Measurements from ENCODE around the gene KIN.

KIN gene

DNA sequence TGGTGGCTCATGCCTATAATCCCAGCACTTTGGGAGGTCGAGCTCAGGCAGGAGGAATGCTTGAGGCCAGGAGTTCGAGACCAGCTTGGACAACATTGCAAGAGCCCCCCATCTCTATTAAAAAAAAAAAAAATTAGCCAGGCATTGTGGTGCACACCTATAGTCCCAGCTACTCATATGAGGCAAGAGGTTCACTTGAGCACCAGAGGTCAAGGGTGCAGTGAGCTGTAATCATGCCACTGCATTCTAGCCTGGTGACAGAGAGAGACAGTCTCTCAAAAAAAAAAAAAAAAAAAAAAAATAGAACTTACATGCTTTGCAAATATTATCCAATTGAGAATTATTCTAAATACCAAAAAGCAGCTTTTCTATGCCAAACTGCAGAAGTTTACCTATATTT is 11.0 kb downstream of the KIN start:
- Histone ChIP-seq H3K36me3 (ENCODE audit: control insufficient read depth in 1 of 2, insufficient read depth in 2 of 2, low read length in 2 of 2) (peaks cover 12 to 63% of the 10 kb centered on the region in 2 donors), H3K27me3 (ENCODE audit: control insufficient read depth in 1 of 2, insufficient read depth in 2 of 2, low read length in 2 of 2) (no peaks in the 10 kb centered on the region), H3K4me3 (ENCODE audit: low read depth in 1 of 2, low read length in 2 of 2) (no peak overlapping the region), H3K27ac (ENCODE audit: low read depth, low read length) (no peak overlapping the region), H3K4me1 (ENCODE audit: control insufficient read depth in 1 of 2, insufficient read depth in 2 of 2, low read length in 2 of 2) (no peaks in the 10 kb centered on the region), H3K9ac (ENCODE audit: low read depth in 1 of 2, low read length in 2 of 2) (no peak overlapping the region), H3K9me3 (ENCODE audit: control insufficient read depth in 1 of 2, low read length in 2 of 2) (no peaks in the 10 kb centered on the region)

DNA sequence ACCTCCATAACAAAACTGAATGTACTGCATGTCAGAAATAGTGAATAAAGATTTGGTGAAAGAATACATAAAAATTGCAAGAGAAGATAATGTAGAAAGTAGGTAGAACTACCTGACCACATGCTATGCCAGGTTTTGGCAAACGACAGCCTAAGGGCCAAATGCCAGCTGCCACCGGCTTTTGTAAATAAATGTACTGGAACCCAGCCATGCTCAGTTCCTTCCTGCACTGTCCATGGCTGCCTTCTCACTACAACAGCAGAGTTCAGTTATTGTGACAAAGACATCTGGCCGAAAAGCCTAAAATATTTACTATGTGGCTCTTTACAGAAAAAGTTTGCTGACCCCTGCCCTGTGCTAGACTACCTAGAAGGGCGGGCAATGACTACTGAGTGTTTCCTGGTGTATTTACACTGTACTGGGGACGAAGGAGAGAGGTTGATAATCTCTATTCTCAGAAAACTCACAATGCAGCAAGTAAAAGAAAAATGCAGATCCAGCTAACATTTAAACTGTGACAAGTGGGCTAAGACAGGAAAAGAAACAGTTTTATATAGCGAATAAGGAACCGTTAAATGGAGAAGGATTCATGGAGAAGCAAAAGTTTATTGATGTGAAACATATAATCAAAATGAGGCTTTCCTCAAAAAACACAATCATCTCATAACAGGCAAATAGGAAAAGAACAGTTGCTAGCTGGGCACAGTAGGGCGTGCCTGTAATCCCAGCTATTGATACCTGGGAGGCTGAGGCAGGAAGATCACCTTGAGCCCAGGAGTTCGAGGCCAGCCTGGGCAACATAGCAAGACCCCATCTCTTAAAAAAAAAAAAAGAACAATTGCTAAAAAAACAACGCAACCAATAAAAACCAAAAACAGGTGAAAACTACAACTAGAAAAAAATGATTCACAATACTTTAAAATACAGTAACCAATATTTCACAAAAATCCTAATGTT is 13.7 kb downstream of the KIN start:
- Histone ChIP-seq H3K4me1 (ENCODE audit: control insufficient read depth in 1 of 2, insufficient read depth in 2 of 2, low read length in 2 of 2) (no peaks in the 10 kb centered on the region), H3K36me3 (ENCODE audit: control insufficient read depth in 1 of 2, insufficient read depth in 2 of 2, low read length in 2 of 2) (peaks cover 6 to 57% of the 10 kb centered on the region in 2 donors), H3K27ac (ENCODE audit: low read depth, low read length) (no peak overlapping the region), H3K4me3 (ENCODE audit: low read depth in 1 of 2, low read length in 2 of 2) (no peak overlapping the region), H3K9ac (ENCODE audit: low read depth in 1 of 2, low read length in 2 of 2) (no peak overlapping the region), H3K9me3 (ENCODE audit: control insufficient read depth in 1 of 2, low read length in 2 of 2) (no peaks in the 10 kb centered on the region), H3K27me3 (ENCODE audit: control insufficient read depth in 1 of 2, insufficient read depth in 2 of 2, low read length in 2 of 2) (no peaks in the 10 kb centered on the region)

DNA sequence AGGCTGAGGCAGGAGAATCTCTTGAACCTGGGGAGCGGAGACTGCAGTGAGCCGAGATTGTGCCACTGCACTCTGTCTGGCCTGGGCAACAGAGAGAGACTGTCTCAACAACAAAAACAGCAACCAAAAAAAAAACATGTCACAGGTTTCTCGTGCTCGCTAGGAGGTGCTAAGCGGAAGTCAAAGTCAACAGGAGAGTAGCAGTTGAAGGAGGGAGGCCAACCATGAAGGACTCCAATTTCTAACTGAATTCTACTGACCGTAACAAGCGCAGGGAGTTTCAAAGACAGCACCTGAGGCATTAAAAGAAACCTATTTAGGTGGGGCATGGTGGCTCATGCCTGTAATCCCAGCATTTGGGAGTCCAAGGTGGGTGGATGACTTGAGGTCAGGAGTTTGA is 19.4 kb downstream of the KIN start:
- no peaks in the 10 kb centered on the region for H3K27me3 ChIP-seq (ENCODE audit: control insufficient read depth in 1 of 2, insufficient read depth in 2 of 2, low read length in 2 of 2)
- H3K9ac ChIP-seq (ENCODE audit: low read depth in 1 of 2, low read length in 2 of 2) = no peak overlapping the region
- H3K4me3 ChIP-seq (ENCODE audit: low read depth in 1 of 2, low read length in 2 of 2) = no peak overlapping the region
- H3K9me3 ChIP-seq (ENCODE audit: control insufficient read depth in 1 of 2, low read length in 2 of 2) = no peaks in the 10 kb centered on the region
- H3K4me1 ChIP-seq (ENCODE audit: control insufficient read depth in 1 of 2, insufficient read depth in 2 of 2, low read length in 2 of 2) = no peaks in the 10 kb centered on the region
- no peak overlapping the region for H3K27ac ChIP-seq (ENCODE audit: low read depth, low read length)
- peaks cover 9 to 51% of the 10 kb centered on the region in 2 donors for H3K36me3 ChIP-seq (ENCODE audit: control insufficient read depth in 1 of 2, insufficient read depth in 2 of 2, low read length in 2 of 2)

DNA sequence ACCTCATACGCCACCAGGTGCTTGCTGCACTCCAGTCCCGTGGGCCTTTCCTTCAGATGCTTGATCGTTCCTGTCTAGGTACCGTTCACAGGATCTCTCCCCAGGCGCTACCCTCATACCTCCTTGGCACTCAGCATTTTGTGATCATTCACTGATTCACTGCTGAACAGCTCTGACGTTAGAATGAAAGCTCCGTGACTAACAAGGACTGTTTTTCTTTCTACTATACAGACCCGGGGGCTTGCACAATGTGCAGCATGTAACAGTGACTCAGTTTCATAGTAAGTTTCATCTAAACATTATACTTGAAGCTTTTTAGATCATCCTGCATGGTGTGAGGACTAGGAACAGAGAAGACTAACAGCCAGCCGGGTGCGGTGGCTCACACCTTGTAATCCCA is 20.6 kb downstream of the KIN start:
- Histone ChIP-seq H3K4me3 (ENCODE audit: low read depth in 1 of 2, low read length in 2 of 2) (no peak overlapping the region), H3K4me1 (ENCODE audit: control insufficient read depth in 1 of 2, insufficient read depth in 2 of 2, low read length in 2 of 2) (no peaks in the 10 kb centered on the region), H3K27me3 (ENCODE audit: control insufficient read depth in 1 of 2, insufficient read depth in 2 of 2, low read length in 2 of 2) (no peaks in the 10 kb centered on the region), H3K36me3 (ENCODE audit: control insufficient read depth in 1 of 2, insufficient read depth in 2 of 2, low read length in 2 of 2) (peaks cover 9 to 57% of the 10 kb centered on the region in 2 donors), H3K9me3 (ENCODE audit: control insufficient read depth in 1 of 2, low read length in 2 of 2) (no peaks in the 10 kb centered on the region), H3K27ac (ENCODE audit: low read depth, low read length) (no peak overlapping the region), H3K9ac (ENCODE audit: low read depth in 1 of 2, low read length in 2 of 2) (no peak overlapping the region)

DNA sequence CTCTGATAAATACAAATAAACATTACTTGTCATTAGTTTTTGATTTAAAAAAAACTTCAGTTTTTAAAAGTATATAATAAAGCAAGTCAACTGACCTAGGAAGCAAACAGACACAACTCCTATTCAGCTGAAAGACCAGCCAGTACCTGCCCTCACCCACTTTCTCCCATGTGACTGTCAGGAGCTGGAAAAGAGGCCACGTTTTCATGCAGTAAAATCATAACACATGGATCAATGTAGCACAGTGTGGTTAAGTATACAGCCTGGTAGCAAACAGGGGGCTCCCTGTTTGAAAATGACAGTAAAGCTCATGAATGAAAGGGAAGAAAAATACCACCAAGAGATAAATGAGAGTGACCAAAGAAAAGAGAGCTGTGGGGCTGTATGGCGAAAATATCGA is 21.6 kb downstream of the KIN start:
- Histone ChIP-seq H3K4me1 (ENCODE audit: control insufficient read depth in 1 of 2, insufficient read depth in 2 of 2, low read length in 2 of 2) (no peaks in the 10 kb centered on the region), H3K27ac (ENCODE audit: low read depth, low read length) (no peak overlapping the region), H3K9ac (ENCODE audit: low read depth in 1 of 2, low read length in 2 of 2) (no peak overlapping the region), H3K4me3 (ENCODE audit: low read depth in 1 of 2, low read length in 2 of 2) (no peak overlapping the region), H3K36me3 (ENCODE audit: control insufficient read depth in 1 of 2, insufficient read depth in 2 of 2, low read length in 2 of 2) (peaks cover 14 to 63% of the 10 kb centered on the region in 2 donors), H3K27me3 (ENCODE audit: control insufficient read depth in 1 of 2, insufficient read depth in 2 of 2, low read length in 2 of 2) (no peaks in the 10 kb centered on the region), H3K9me3 (ENCODE audit: control insufficient read depth in 1 of 2, low read length in 2 of 2) (no peaks in the 10 kb centered on the region)

DNA sequence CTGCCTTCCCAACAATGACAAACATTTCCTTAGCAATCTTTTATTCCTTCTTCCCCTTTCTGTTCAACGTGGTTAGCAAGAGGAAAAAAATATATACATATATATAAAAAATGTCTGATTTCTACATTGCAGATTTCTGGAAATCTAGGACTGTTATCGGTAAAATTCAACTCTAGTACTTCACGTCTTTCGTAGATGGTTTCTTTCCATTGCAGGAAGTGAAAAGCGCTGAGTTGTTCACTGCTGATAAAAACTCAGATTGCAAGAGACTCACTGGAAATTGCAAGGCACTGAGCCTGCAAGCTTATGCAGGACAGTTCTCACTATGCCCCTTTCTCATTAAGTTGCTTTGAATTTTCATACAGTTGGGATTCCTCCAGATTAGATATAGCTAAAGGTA is 23.9 kb downstream of the KIN start:
- Histone ChIP-seq H3K9ac (ENCODE audit: low read depth in 1 of 2, low read length in 2 of 2) (no peak overlapping the region), H3K27ac (ENCODE audit: low read depth, low read length) (no peak overlapping the region), H3K9me3 (ENCODE audit: control insufficient read depth in 1 of 2, low read length in 2 of 2) (no peaks in the 10 kb centered on the region), H3K4me1 (ENCODE audit: control insufficient read depth in 1 of 2, insufficient read depth in 2 of 2, low read length in 2 of 2) (no peaks in the 10 kb centered on the region), H3K4me3 (ENCODE audit: low read depth in 1 of 2, low read length in 2 of 2) (no peak overlapping the region), H3K36me3 (ENCODE audit: control insufficient read depth in 1 of 2, insufficient read depth in 2 of 2, low read length in 2 of 2) (peaks cover 17 to 60% of the 10 kb centered on the region in 2 donors), H3K27me3 (ENCODE audit: control insufficient read depth in 1 of 2, insufficient read depth in 2 of 2, low read length in 2 of 2) (no peaks in the 10 kb centered on the region)

DNA sequence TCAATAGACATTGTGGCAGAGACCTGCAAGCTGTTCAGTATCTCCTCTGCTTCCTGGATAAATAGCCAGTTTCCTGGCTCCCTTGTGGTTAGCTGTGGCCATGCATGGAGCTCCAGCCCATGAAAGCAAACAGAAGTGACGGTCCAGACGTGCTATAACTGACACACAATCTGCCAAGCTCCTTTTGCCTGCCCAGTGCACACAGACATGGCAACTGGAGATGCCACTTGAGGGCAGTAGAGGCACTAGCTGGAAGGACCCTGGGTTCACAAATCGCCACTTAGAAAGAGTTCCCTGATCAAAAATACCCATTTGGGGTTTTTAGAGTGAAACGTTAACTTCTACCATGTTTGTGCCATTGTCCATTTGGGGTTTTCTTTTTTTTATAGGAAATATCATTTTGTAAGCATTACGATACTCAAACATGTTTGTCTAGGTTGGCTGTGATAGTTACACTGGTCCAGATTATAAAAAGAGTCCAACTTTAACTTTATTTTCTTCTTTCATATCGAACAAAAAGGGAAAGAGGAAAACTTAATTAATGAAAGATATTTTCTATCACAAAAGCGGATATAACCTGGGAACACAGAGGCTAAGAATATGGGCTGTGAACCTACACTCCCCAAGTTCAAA is 31.3 kb downstream of the KIN start:
- peaks cover 10 to 65% of the 10 kb centered on the region in 2 donors for H3K36me3 ChIP-seq (ENCODE audit: control insufficient read depth in 1 of 2, insufficient read depth in 2 of 2, low read length in 2 of 2)
- no peak overlapping the region for H3K9ac ChIP-seq (ENCODE audit: low read depth in 1 of 2, low read length in 2 of 2)
- H3K4me1 ChIP-seq (ENCODE audit: control insufficient read depth in 1 of 2, insufficient read depth in 2 of 2, low read length in 2 of 2) = no peaks in the 10 kb centered on the region
- no peak overlapping the region for H3K4me3 ChIP-seq (ENCODE audit: low read depth in 1 of 2, low read length in 2 of 2)
- H3K9me3 ChIP-seq (ENCODE audit: control insufficient read depth in 1 of 2, low read length in 2 of 2) = no peaks in the 10 kb centered on the region
- no peak overlapping the region for H3K27ac ChIP-seq (ENCODE audit: low read depth, low read length)
- H3K27me3 ChIP-seq (ENCODE audit: control insufficient read depth in 1 of 2, insufficient read depth in 2 of 2, low read length in 2 of 2) = no peaks in the 10 kb centered on the region

DNA sequence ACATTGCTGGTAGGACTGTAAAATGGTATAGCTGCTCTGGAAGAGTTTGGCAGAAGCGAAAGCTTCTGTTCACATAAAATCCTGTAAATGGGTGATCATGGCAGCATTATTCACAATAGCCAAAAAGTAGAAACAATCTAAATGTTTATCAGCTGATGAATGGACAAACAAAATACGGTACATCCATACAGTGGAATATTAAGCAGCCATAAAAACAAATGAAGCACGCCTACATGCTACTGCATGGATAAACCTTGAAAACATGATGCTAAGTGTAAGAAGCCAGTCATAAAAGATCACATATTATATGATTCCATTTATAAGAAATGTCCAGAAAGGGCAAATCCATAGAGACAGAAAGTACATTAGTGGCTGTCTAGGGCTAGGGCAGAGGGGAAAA is 32.7 kb downstream of the KIN start:
- Histone ChIP-seq H3K4me1 (ENCODE audit: control insufficient read depth in 1 of 2, insufficient read depth in 2 of 2, low read length in 2 of 2) (no peaks in the 10 kb centered on the region), H3K9me3 (ENCODE audit: control insufficient read depth in 1 of 2, low read length in 2 of 2) (no peaks in the 10 kb centered on the region), H3K36me3 (ENCODE audit: control insufficient read depth in 1 of 2, insufficient read depth in 2 of 2, low read length in 2 of 2) (peaks cover 6 to 59% of the 10 kb centered on the region in 2 donors), H3K27ac (ENCODE audit: low read depth, low read length) (no peak overlapping the region), H3K27me3 (ENCODE audit: control insufficient read depth in 1 of 2, insufficient read depth in 2 of 2, low read length in 2 of 2) (no peaks in the 10 kb centered on the region), H3K9ac (ENCODE audit: low read depth in 1 of 2, low read length in 2 of 2) (no peak overlapping the region), H3K4me3 (ENCODE audit: low read depth in 1 of 2, low read length in 2 of 2) (no peak overlapping the region)

DNA sequence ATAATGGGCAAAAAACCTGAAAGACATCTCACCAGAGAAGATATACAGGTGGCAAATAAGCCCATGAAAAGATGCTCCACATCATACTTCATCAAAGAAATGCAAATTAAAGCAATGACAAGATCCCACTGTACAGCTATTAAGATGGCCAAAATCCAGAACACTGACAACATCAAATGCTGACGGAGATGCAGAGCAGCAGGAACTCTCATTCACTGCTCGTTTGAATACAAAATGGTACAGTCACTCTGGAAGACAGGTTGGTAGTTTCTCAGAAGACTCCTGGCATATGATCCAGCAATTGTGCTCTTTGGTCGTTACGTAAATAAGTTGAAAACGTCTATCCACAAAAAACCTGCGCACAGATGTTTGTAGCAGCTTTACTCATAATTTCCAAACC is 35.5 kb downstream of the KIN start:
- Histone ChIP-seq H3K9ac (ENCODE audit: low read depth in 1 of 2, low read length in 2 of 2) (no peak overlapping the region), H3K36me3 (ENCODE audit: control insufficient read depth in 1 of 2, insufficient read depth in 2 of 2, low read length in 2 of 2) (peaks cover 6 to 42% of the 10 kb centered on the region in 2 donors), H3K4me1 (ENCODE audit: control insufficient read depth in 1 of 2, insufficient read depth in 2 of 2, low read length in 2 of 2) (no peaks in the 10 kb centered on the region), H3K4me3 (ENCODE audit: low read depth in 1 of 2, low read length in 2 of 2) (no peak overlapping the region), H3K9me3 (ENCODE audit: control insufficient read depth in 1 of 2, low read length in 2 of 2) (no peaks in the 10 kb centered on the region), H3K27me3 (ENCODE audit: control insufficient read depth in 1 of 2, insufficient read depth in 2 of 2, low read length in 2 of 2) (no peaks in the 10 kb centered on the region), H3K27ac (ENCODE audit: low read depth, low read length) (no peak overlapping the region)

DNA sequence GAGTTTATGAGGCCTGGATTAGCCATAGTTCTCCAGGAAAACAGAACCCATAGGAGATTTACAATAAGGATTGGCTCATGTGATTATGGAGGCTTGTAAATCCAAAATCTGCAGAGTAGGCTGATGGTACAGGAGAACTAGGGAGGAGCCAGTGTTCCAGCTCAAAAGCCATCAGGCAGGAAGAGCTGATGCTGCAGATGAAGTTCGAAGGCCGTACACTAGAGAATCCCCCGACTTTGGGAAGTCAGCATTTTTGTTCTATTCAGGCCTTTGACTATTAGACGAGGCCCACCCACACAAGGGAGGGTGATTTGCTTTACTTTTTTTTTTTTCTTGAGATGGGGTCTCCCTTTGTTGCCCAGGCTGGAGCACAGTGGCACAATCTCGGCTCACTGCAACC is 37.6 kb downstream of the KIN start:
- Histone ChIP-seq H3K36me3 (ENCODE audit: control insufficient read depth in 1 of 2, insufficient read depth in 2 of 2, low read length in 2 of 2) (peaks cover 5 to 36% of the 10 kb centered on the region in 2 donors), H3K4me3 (ENCODE audit: low read depth in 1 of 2, low read length in 2 of 2) (no peak overlapping the region), H3K27ac (ENCODE audit: low read depth, low read length) (no peak overlapping the region), H3K9ac (ENCODE audit: low read depth in 1 of 2, low read length in 2 of 2) (no peak overlapping the region), H3K4me1 (ENCODE audit: control insufficient read depth in 1 of 2, insufficient read depth in 2 of 2, low read length in 2 of 2) (no peaks in the 10 kb centered on the region), H3K9me3 (ENCODE audit: control insufficient read depth in 1 of 2, low read length in 2 of 2) (no peaks in the 10 kb centered on the region), H3K27me3 (ENCODE audit: control insufficient read depth in 1 of 2, insufficient read depth in 2 of 2, low read length in 2 of 2) (no peaks in the 10 kb centered on the region)
